Hepatocyte (in vitro differentiated cells): Measurements from ENCODE around the gene SLC16A2. TPM values are rescaled to one million over a fixed set of nuclear protein-coding genes. Genes with fewer than 3 reads are reported as not detected.
"Not testable (repeated sequence)": the region's sequence is repeated elsewhere in the genome, so short reads cannot be mapped to it uniquely, and the experiment has no call there.

Source experiments
- DNase-seq: peaks from one replicate; pipeline ENCODE4 v3.0.0-alpha.2; 2016; ENCODE audit warnings: low spot score
- H2AFZ ChIP-seq: fragments of 200-600 bp; sonication (generic); 2 replicates; pipeline ENCODE4 v1.6.0; 2016; ENCODE audit warnings: antibody characterized with exemption, mild to moderate bottlenecking
- H3K27ac ChIP-seq: fragments of 200-600 bp; sonication (generic); 2 replicates; pipeline ENCODE4 v1.5.1; 2016; ENCODE audit warnings: mild to moderate bottlenecking
- H3K27me3 ChIP-seq: fragments of 200-600 bp; sonication (generic); 2 replicates; pipeline ENCODE4 v1.6.1; 2016
- H3K36me3 ChIP-seq: fragments of 200-600 bp; sonication (generic); replicated peaks from 2 replicates; pipeline ENCODE4 v1.5.1; 2016; ENCODE audit warnings: low read depth; ENCODE audit not compliant: insufficient read depth
- H3K4me1 ChIP-seq: fragments of 200-600 bp; sonication (generic); 2 replicates; pipeline ENCODE4 v1.5.1; 2016; ENCODE audit warnings: mild to moderate bottlenecking, moderate library complexity; ENCODE audit not compliant: insufficient read depth
- H3K4me2 ChIP-seq: fragments of 200-600 bp; sonication (generic); 2 replicates; pipeline ENCODE4 v1.6.0; 2016
- H3K4me3 ChIP-seq: fragments of 200-600 bp; sonication (generic); 2 replicates; pipeline ENCODE4 v1.5.1; 2016; ENCODE audit warnings: mild to moderate bottlenecking
- H3K79me2 ChIP-seq: fragments of 200-600 bp; sonication (generic); 2 replicates; pipeline ENCODE4 v1.6.0; 2017; ENCODE audit warnings: mild to moderate bottlenecking
- H3K9me2 ChIP-seq: fragments of 200-600 bp; sonication (generic); replicated peaks from 2 replicates; pipeline ENCODE4 v1.6.0; 2017; ENCODE audit warnings: mild to moderate bottlenecking; ENCODE audit not compliant: insufficient read depth
- H3K9me3 ChIP-seq: fragments of 200-600 bp; sonication (generic); 2 replicates; pipeline ENCODE4 v1.5.1; 2016; ENCODE audit warnings: low read depth, mild to moderate bottlenecking
- H4K20me1 ChIP-seq: fragments of 200-600 bp; sonication (generic); 2 replicates; pipeline ENCODE4 v1.6.0; 2016; ENCODE audit warnings: mild to moderate bottlenecking; ENCODE audit not compliant: insufficient read depth, poor library complexity, severe bottlenecking
- CTCF ChIP-seq: fragments of 200-600 bp; sonication (generic); IDR thresholded peaks from 2 replicates; pipeline ENCODE4 v1.5.1; 2016; ENCODE audit warnings: antibody characterized with exemption, mild to moderate bottlenecking; ENCODE audit not compliant: poor library complexity
- EZH2 ChIP-seq: fragments of 200-600 bp; sonication (generic); IDR thresholded peaks from 2 replicates; pipeline ENCODE4 v1.6.1; 2016; ENCODE audit warnings: antibody characterized with exemption, mild to moderate bottlenecking, borderline replicate concordance
- EZH2phosphoT487 ChIP-seq: fragments of 200-600 bp; sonication (generic); IDR thresholded peaks from one replicate; pipeline ENCODE4 v1.6.1; 2018; ENCODE audit warnings: antibody characterized with exemption, mild to moderate bottlenecking, low read depth, moderate library complexity; ENCODE audit not compliant: unreplicated experiment, severe bottlenecking
- WGBS: methylation state at CpG from one replicate; pipeline ENCODE4 v1.1.6; 2016; ENCODE audit warnings: low lambda C conversion rate; ENCODE audit errors: missing lambda C conversion rate; 5-methylcytosine and 5-hydroxymethylcytosine counted together
- polyA plus RNA-seq: library from polyadenylated mRNA; unstranded; fragments of >200 nt; fragmentation: Nextera tagmentation; extraction: Ambion mirVana; gene quantifications from 2 replicates; pipeline ENCODE4 v1.2.1, GENCODE V29; 2016
- total RNA-seq: library from RNA; depleted of rRNA; stranded (reverse); fragments of >200 nt; gene quantifications from 2 replicates; pipeline ENCODE4 v1.2.3, GENCODE V29; 2014

The SLC16A2 gene
- total and polyA plus RNA-seq, 2 experiments from 2014 or later: 7.7 to 11.2 TPM

- Histone ChIP-seq H3K36me3 (no peaks in the 10 kb centered on the region), H4K20me1 (no peaks in the 10 kb centered on the region), H3K27me3 (no peaks in the 10 kb centered on the region), H3K27ac (no peak overlapping the region), H3K4me3 (no peak overlapping the region), H3K4me2 (no peak overlapping the region), H3K9me2 (no peaks in the 10 kb centered on the region), H3K4me1 (no peaks in the 10 kb centered on the region), H2AFZ (no peak overlapping the region), H3K9me3 (peaks cover 5% of the 10 kb centered on the region), H3K79me2 (no peaks in the 10 kb centered on the region)
- TF ChIP-seq EZH2 (no peak), EZH2phosphoT487 (no peak), CTCF (no peak)
- no peak for DNase-seq
- 60% methylated on average over 3 of the region's 3 CpGs for WGBS
Measured at GRCh38 chrX:74511704-74512103, 90.4 kb downstream of the SLC16A2 start.

GRCh38 chrX:74514384-74514783 lies 93.1 kb downstream of the SLC16A2 start:
- no peak overlapping the region for H3K4me3 ChIP-seq
- DNase-seq: peak; percentile 26
- H3K27ac ChIP-seq: no peak overlapping the region
- TF ChIP-seq EZH2 (no peak), EZH2phosphoT487 (no peak), CTCF (no peak)
- H3K4me1 ChIP-seq: no peaks in the 10 kb centered on the region
- H3K79me2 ChIP-seq: no peaks in the 10 kb centered on the region
- no peak overlapping the region for H3K4me2 ChIP-seq
- H3K9me3 ChIP-seq: peaks cover 7% of the 10 kb centered on the region
- no peaks in the 10 kb centered on the region for H3K36me3 ChIP-seq
- no peaks in the 10 kb centered on the region for H3K27me3 ChIP-seq
- no peaks in the 10 kb centered on the region for H3K9me2 ChIP-seq
- WGBS: 66% methylated on average over 2 of the region's 2 CpGs
- H4K20me1 ChIP-seq: no peaks in the 10 kb centered on the region
- H2AFZ ChIP-seq: no peak overlapping the region

- no peak for DNase-seq
- Histone ChIP-seq H3K36me3 (no peaks in the 10 kb centered on the region), H3K4me3 (no peak overlapping the region), H3K4me1 (no peaks in the 10 kb centered on the region), H3K9me3 (peaks cover 7% of the 10 kb centered on the region), H2AFZ (no peak overlapping the region), H4K20me1 (no peaks in the 10 kb centered on the region), H3K9me2 (no peaks in the 10 kb centered on the region), H3K4me2 (no peak overlapping the region), H3K27ac (no peak overlapping the region), H3K79me2 (no peaks in the 10 kb centered on the region), H3K27me3 (no peaks in the 10 kb centered on the region)
- TF ChIP-seq EZH2: no peak
- TF ChIP-seq CTCF: no peak
- no peak for TF ChIP-seq EZH2phosphoT487
- WGBS: 41% methylated on average over 2 of the region's 2 CpGs
Measured at GRCh38 chrX:74515356-74515755, 94.1 kb downstream of the SLC16A2 start.

GRCh38 chrX:74516013-74516412 lies 94.7 kb downstream of the SLC16A2 start:
- not testable (repeated sequence) for H3K9me3 ChIP-seq, DNase-seq, H3K9me2 ChIP-seq, H3K4me1 ChIP-seq, H3K27me3 ChIP-seq, H3K4me3 ChIP-seq, H3K79me2 ChIP-seq, H3K27ac ChIP-seq, H2AFZ ChIP-seq, H3K4me2 ChIP-seq, H3K36me3 ChIP-seq, H4K20me1 ChIP-seq
- WGBS: 42% methylated on average over 1 of the region's 1 CpG
